GM19372 (cell line): ENCODE measurements around the gene B4GALT6.
A peak's percentile ranks its signal among the peaks of the same experiment; 100 is the strongest.
"Not testable (repeated sequence)": the region's sequence is repeated elsewhere in the genome, so short reads cannot be mapped to it uniquely, and the experiment has no call there.

ENCODE experiments used
- ATAC-seq: cut with Tn5 transposase; IDR thresholded peaks from one replicate; pipeline ENCODE4 v1.9.1; 2021; ENCODE audit warnings: mild to moderate bottlenecking, low read depth, moderate library complexity; ENCODE audit not compliant: unreplicated experiment

The B4GALT6 gene

DNA sequence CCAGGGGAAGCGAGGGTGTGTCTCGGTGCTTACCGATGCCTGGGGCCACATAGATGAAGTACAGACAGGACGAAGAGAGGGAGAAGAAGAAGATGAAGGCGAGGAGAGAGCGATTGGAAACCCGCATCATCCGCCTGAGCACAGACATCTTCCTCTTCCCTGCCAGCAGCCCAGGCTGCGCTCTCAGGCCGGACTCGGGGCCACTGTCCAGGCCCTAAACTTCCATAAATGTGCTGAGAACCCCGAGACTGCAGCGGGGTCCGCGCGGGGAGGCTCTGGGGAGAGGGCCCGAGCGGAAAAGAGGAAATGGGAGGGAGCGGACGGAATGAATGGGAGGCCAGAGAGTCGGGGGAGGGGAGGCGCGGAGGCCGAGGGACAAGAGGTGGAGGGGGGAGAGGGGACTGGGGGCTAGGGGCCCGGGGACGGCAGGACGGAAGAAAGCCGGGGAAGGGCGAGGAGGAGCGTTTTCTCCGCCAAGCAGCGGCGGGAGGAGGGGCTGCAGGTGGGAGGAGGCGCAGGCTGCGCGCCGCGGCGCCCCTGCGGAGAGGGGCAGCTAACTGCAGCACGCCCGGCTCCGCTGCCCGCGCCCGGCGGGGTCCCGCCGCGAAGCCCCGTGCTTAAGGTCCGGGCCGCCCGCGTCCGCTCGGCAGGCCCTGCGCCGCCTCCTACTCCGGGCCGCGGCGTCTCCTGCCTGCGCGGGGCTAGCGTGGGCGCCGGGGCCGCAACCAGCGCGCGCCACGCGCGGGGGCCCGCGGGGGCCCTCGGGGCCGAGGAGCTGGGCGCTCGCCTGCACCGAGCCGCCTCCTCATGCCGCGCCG lies at the start of gene B4GALT6:
TSS of gene B4GALT6 (minus strand) at position 303 of the 818 bp plus-strand sequence. CDS start at position 148, 155 bp downstream.
- ATAC-seq = peak; percentile 35

DNA sequence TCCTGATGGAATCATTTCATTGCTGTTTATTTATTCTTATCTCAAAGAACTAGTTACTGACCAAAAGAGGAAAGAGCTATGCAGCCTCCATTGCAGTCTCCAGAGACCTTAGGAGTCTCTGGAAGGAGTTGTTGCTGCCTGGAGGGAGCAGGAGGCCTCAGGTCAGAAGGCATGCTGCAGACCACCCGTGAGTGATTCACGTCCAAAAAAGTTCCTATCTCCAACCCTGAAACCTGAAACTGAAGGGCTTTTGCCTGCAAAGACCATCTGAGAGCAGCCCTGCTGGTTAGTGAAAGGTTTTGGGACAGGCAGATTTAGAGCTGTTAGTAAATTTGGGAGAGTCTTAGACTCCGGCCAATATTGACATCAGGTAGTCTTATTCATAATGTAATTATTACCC lies 47.2 kb upstream of the B4GALT6 start:
- no peak for ATAC-seq

GRCh38 chr18:31729196-31729595 lies 44.8 kb upstream of the B4GALT6 start:
- ATAC-seq = not testable (repeated sequence)

DNA sequence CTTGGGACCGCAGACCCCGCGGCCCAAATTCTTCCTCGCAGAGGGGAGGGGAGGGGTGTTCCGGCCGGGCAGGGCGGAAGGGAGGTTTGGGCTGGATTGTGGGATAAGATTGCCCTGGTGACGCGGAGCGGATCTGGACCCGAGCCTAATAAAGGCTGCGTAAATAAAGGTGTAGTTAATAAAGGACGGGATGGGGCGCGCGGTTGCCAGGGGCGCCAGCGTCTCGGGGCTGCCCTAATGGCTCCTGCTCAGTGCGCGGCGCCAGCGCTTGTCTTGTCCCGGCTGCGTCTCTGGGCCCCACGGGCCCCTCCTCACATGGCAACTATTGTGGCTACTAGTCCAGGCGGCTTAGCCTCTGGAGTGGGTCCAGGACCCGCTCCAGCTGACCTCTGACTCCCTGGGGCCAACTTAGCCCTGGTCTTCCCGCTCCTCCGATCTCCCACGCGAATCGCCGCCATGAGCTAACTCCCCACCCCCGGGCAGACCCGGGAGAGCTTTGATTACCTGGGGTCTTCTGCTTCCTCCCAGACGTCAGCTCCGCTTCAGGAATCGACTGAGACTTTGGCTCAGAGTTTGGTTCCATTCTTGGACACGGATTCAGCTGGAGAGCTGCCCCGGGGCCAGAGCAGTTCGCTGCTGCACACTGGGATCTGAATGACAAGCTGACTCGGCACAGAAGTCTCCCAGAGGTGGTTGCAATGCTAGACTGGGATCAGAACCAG lies 39.8 kb upstream of the B4GALT6 start:
- ATAC-seq = peak; percentile 56

DNA sequence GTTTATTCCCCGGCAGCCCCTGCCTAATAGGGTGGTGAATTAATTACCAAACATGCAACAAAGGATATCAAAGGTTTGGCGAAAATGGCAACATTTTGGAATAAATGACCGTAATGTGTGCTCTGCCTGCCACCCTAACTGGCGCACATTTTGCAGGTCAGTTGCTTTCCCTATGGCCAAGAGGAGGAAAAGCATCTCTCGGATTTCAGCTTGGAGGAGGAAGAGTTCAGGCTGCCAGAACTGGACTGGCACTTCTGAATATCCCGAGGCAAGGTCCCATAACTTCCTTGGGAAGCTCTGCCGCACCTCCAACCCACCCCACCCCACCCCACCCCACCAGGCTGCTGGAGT lies 39.2 kb upstream of the B4GALT6 start:
- ATAC-seq = no peak

DNA sequence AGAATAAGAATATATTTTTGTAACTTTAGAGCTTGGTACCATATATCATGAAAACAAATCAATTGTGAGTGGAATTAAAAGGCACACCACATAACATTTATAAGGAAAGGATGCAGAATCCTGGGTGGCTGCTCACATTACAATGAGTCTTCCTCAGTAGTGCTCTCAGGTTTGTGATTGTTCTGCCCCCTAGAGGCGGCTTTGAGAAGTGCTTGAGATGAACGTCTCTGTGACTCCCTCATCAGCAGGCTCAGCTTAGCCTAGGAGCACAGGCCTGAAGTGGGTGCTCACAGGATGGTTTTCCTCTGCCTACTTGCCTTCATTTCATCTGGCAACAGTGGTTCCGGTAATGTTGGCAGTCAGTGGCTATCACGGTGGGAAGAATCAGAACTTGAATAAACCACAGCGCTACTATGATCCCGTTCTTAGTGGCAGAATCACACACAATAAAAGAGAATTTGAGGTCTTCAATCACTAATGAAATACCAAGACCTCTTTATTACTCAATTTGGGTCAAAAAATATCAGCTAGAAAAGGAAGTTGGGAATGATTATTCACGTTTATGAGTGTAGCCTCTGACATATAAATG lies 38.1 kb upstream of the B4GALT6 start:
- peak; percentile 70 for ATAC-seq

DNA sequence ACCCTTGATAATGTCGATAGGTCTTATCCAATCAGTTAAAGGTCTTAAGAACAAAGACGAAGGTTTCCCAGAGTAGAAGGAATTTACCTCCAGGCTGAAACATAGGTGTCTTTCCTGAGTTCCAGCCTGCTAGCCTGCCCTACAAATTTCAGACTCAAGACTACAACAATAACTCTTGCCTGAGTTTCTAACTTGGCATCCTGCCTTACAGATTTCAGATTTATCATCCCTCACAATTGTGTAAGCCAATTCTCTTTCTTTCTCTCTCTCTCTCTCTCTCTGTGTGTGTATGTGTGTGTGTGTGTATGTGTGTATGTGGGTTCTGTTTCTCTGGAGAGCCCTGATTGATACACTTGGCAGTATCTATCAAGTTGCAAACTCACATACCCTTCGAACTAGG lies 37.2 kb upstream of the B4GALT6 start:
- ATAC-seq = no peak

- ATAC-seq = no peak
Measured at GRCh38 chr18:31720867-31721266, 36.5 kb upstream of the B4GALT6 start.

DNA sequence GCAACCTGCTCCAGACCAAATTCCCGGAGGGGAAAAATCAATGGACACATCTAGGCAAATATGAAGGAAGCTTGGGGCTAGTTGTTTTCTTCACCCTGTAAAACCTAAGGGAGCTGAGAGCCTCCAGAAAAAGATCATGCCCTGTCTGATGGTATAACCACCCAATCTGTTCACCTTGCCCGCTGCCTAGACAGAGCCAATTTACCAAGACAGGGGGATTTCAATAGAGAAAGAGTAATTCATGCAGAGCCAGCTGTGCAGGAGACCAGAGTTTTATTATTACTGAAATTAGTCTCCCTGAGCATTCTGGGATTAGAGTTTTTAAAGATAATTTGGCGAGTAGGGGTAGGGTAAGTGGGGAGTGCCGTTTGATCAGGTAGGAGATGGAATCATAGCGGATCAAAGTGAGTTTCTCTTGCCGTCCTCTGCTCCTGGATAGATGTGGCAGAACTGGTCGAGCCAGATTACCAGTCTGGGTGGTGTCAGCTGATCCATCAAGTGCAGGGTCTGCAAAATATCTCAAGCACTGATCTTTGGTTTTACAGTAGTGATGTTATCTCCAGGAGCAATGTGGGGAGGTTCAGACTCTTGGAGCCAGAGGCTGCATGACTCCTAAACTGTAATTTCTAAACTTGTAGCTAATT lies 35.1 kb upstream of the B4GALT6 start:
- no peak for ATAC-seq

- no peak for ATAC-seq
Measured at GRCh38 chr18:31718386-31718785, 34.0 kb upstream of the B4GALT6 start.

GRCh38 chr18:31716362-31716761 lies 32.0 kb upstream of the B4GALT6 start:
- ATAC-seq = no peak

- ATAC-seq = no peak
Measured at GRCh38 chr18:31711365-31712172, 27.2 kb upstream of the B4GALT6 start.

GRCh38 chr18:31710826-31711225 lies 26.4 kb upstream of the B4GALT6 start:
- ATAC-seq = peak; percentile 65

DNA sequence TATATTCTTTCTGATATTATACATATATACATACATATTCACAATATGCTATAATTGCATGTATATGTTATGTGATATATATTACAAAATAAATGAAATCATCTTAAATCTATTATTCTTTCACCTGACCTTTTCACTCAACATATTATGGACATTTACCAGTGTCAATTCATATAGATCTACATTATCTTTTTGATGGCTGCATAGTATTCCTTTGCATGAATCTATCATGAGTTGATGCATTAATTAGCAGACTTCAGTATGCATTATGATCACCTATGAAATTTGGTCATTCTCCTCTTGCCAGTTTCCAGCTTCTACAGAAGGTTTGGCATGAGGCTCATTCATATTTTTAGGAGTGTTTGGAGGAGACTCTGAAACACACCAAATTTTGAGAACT lies 23.4 kb upstream of the B4GALT6 start:
- no peak for ATAC-seq

- ATAC-seq = no peak
Measured at GRCh38 chr18:31702449-31702848, 18.1 kb upstream of the B4GALT6 start.

DNA sequence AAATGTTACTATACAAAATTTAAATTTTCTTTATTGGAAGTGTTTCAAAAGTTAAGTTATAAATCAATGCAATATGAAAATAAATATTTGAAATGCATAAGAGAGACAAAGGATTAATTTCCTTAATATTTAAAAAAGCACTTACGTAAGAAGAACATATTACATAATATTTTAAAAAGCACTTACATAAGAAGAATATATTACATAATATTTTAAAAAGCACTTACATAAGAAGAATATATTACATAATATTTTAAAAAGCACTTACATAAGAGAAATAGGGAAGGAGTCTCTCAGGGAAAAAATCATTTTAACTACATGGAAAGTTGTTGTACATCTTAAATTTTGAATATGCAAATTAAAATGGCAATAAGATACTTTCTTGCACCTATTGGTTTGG lies 17.4 kb upstream of the B4GALT6 start:
- no peak for ATAC-seq

DNA sequence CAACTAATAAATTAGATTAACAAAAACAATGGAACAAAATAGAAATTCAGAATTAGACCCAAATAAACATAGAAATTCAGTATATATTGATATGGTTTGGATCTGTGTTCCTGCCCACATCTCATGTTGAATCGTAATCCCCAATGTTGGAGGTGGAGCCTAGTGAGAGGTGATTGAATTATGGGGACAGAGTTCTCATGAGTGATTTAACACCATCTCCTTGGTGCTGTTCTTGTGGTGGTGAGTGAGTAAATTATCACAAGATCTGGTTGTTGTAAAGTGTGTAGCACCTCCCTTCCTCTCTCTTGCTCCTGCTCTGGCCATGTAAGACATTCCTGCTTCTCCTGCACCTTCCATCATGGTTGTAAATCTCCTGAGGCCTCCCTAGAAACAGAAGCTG lies 16.6 kb upstream of the B4GALT6 start:
- ATAC-seq = no peak

DNA sequence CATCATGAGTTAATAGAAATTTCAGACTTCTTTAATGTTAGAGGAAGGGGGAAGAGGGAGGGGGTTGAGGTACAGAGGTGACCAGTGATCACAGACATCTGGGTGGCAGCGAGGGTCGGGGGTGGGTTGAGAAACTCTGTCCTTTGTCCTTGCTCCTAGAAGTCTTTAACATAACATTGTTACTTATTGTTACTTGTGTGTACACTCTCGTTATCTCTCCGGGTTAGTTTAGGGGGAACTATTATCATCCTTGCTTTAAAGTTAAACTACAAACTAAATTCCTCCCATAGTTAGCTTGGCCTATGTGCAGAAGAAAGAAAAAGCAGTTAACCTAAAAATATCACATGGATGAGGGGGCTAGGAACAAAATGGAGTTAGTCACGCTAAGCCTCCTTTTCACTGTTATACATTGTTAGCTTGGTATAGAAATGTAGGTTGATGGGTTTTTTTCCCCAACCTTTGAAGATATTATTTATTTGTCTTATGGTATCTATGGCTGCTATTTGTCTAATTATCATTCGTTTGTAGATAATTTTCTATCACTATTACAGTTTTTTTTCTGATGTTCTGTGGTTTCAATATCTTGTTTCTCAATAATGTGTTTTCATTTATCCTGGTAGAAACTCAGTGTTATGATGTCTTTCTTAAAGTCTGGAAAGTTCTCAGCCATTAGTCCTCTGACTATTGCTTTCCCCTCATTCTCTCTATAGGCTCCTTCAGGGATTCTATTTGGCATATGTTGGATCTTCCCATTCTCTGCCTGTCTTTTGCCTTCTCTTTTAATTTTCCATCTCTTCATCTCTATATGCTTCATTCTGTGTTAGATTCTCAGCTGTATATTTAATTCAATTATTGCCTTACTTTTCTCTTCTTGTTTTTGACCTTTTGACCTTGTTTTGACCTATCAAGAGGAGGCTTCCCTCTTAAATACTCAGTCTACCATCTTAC lies 13.2 kb upstream of the B4GALT6 start:
- ATAC-seq = no peak

DNA sequence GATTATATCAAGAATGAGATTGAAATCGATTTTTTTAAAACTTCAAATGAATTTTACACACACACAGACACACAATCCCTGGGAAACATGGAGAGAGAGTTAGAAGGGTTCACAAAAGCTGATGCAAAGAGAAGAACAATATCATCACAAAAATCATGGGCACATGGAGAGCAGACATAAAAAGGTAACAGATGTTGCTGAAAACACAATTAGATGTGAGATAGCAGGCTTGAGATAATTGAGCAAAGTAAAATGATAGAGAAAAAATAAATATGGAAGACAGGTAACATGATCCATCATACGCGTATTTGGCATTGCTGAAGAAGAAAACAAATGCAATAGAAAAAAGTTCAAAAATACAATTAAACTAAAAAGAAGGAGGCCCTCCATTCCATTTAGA lies 11.6 kb upstream of the B4GALT6 start:
- no peak for ATAC-seq
